CD4-positive, alpha-beta T cell treated with Interleukin-4 for 1 hour (primary cell): ENCODE measurements around the gene TNFRSF9.

Experiments
- DNase-seq, 2 donors: peaks; one replicate each; pipeline ENCODE4 v3.0.0-alpha.2; 2020 to 2022

TNFRSF9 gene

GRCh38 chr1:7915826-7916500 is 24.7 kb downstream of the TNFRSF9 start:
- peak; percentile 38 to 53 for DNase-seq

DNA sequence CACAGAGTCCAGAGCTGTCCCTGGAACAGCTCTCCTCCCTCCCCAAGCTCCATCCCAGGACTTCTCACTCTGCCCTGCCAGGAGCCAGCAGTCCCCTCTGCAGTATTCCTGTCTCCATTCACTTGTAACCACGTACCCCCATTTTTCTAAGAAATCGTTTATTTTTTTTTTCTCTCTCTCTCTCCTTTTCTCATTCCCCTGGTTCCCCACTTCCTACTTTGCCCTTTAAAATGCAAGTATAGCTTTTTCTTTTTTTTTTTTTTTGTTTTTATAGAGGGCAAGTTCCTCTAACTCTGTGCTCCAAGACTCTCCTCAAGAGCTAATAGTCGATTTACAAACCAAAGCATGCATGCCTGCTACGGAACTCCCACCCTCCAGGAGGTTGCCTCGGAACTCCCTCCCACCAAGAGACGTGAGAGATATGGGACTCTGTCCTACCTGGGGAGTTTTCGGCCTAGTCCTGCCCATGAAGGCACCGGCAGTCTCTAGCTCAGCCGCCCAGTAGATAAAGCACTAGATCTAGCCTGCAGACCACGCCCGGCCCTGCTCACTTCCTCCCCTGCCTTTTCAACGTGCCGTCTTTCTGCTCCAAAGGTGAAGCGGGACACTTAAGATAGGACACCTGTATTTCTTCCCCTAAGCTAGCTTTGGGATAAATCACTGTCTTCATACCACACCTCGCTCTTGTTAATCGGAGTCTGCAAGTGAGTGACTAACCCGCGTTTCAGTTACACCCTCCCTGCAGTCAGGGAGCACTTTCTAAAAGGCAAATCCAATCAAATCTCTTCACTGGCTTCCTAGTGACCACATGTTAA is 27.7 kb downstream of the TNFRSF9 start:
- no peak for DNase-seq

GRCh38 chr1:7912145-7912544 is 28.5 kb downstream of the TNFRSF9 start:
- DNase-seq: no peak

DNA sequence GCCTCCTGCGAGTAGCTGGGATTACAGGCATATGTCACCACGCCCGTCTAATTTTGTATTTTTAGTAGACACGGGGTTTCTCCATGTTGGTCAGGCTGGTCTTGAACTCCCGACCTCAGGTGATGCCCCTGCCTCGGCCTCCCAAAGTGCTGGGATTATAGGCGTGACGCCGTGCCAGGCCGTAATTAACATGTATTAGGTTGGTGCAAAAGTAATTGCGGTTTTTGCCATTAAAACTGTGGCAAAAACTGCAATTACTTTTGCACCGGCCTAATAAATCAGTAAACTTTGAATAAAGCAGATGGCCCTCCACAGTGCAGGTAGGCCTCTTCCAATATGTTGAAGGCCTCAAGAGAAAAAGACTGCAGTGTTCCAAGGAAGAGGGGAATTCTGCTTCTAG is 35.4 kb downstream of the TNFRSF9 start:
- DNase-seq: no peak

- DNase-seq: peak; percentile 57 to 74
These were observed 38.1 kb downstream of the TNFRSF9 start for GRCh38 chr1:7902478-7903085.

GRCh38 chr1:7899741-7900140 is 40.9 kb downstream of the TNFRSF9 start:
- no peak for DNase-seq

- DNase-seq: peak in 1 of 2 donors; percentile 8
These were observed 41.7 kb downstream of the TNFRSF9 start for GRCh38 chr1:7898962-7899361.

- DNase-seq: no peak
These were observed 43.6 kb downstream of the TNFRSF9 start for GRCh38 chr1:7896994-7897393.

DNA sequence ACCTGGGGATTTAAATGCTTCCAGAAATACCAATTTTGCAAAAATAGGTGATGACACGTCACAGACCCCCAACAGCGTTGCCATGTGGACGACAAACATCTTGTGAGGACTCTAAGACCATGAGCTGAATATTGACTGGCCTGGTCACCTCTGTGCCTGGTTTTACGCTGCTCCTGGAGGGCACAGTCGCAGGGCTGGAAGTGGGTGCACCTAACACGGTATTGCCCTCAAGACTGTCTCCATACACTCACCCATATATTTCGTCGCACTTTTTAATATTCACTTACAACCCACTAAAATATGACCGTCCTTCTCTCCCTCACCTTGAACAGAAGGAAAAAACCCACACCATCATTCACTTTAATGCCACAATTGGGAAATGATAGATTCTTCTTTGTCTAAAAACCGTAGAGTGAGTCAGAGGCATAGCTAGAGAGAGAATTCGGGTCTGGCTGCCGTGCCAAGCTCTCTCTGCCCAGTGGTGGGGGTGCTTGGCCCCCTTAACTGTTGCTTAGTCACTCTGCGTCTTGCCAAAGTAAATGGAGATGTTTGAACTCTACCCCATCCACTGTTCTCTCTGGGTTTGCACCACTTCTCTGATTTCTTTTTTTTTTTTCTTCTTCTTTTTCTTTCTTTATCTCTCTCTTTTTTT is 47.0 kb downstream of the TNFRSF9 start:
- no peak for DNase-seq

DNA sequence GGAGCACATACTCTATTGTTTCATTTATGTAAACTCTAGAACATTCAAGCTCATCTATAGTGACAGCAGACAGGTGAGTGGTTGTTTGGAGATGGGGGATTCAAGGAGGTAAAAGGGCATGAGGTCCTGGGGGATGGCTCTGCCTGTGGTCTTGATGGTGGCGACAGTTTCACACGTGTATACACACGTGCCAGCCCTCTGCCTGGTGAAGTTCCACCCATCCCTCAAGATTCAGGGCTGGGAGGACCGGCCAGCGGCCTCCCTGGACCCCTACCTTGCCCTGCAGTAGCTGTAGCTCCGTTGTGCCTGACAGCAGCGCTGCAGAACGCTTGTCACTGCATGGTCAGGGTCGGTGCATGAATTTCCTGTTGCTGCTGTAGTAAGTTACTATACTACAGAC is 48.8 kb downstream of the TNFRSF9 start:
- no peak for DNase-seq

GRCh38 chr1:7890853-7891252 is 49.8 kb downstream of the TNFRSF9 start:
- no peak for DNase-seq

- DNase-seq: no peak
These were observed 52.2 kb downstream of the TNFRSF9 start for GRCh38 chr1:7888248-7889081.

GRCh38 chr1:7886405-7886745 is 54.3 kb downstream of the TNFRSF9 start:
- DNase-seq: no peak

DNA sequence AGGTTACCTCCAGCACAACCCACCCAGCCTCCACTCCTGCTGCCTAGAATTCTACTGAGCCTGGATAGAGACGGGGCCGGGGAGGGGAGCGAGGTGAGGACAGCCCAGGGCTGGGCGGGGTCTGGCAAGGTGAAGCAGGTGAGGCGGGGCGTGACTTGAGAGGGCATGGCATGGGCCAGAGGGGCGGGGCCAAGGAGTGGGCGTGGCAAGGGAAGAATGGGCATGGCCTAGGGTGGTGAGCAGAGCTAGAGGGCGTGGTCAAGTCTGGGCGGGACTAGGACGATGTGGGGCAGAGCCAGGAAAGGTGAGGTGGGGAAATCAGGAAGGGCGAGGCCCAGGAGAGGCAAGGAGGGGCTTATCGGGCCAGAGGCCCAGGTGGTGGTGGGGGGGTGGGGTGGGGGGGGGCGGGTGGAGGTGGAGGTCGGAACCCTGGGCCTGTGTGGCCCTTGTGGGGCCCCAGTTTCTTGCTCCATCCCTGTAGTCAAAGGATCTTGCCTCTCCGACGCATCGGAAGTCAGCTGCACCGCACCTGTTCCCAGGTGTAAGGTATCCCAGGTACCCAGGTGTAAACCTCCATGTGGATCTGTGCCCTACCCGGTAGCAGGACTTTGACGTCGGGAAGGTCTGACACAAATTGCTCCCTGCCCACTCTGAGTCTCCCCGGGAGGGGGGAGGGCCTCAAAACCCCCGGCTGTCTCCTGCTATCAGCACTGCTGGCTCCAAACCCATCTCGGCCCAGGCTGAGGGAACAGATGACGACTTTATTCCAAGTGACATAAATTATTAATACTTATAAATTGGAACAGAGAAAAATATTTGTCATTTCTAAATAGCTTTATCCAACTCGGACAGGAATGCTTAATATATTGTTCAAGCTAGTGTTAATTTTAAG is 54.9 kb downstream of the TNFRSF9 start:
- DNase-seq: peak in 1 of 2 donors; percentile 14

GRCh38 chr1:7884757-7885156 is 55.9 kb downstream of the TNFRSF9 start:
- DNase-seq: no peak

DNA sequence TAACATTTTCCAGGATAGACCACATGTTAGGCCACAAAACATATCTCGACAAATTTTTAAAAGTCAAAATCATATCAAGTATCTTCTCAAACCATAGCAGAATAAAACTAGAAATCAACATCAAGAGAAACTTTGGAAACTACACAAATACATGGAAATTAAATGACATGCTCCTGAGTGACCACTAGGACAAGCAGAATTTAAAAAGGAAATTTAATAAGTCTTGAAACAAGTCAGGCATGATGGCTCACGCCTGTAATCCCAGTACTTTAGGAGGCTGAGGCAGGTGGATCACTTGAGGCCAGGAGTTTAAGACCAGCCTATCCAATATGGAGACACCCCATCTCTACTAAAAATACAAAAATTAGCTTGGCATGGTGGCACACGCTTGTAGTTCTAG is 61.4 kb downstream of the TNFRSF9 start:
- no peak for DNase-seq

- DNase-seq: no peak
These were observed 62.6 kb downstream of the TNFRSF9 start for GRCh38 chr1:7878027-7878426.

DNA sequence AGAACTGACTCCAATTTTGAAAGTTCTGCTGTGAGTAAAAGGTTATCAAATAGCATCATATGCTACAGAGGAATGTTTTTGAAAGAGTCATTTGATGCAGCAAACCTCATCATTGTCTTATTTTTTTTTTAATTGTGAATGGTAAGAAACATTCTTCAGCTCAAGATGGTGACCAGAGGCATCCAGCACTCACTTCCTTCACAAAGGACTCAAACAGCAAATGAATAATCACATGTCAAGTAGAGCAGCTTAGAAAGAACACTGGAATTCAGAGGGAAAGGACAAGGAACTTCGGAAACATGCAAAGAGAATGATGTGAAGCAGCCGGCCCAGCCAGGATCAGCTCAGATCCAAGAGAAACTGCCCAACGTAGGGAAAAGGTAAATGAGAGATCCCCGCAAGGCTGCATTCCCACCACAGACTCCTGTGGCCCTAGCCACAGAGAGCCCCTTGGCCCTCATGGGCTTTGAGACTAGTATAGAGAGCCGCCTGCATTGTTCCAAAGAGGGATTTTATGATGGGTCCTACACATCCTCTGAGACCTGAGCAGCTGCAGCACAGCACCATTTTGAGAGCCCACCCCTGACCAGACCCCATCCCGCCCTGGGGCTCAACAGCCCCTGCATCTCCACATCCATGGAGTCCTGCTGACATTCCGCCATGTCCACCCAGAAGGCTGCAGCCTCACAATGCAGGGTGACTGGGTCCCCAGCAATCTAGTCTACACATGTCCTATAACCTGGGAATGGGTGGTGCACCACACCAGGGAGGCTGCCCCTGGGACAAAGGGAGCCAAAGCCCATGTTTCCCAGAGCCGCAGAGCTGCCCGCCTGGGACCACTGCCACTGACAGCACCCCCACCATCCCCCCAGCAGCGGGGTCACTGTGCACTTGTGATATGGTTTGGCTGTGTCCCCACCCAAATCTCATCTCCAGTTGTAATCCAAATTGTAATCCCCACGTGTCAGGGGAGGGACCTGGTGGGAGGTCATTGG is 66.5 kb downstream of the TNFRSF9 start:
- DNase-seq: no peak

DNA sequence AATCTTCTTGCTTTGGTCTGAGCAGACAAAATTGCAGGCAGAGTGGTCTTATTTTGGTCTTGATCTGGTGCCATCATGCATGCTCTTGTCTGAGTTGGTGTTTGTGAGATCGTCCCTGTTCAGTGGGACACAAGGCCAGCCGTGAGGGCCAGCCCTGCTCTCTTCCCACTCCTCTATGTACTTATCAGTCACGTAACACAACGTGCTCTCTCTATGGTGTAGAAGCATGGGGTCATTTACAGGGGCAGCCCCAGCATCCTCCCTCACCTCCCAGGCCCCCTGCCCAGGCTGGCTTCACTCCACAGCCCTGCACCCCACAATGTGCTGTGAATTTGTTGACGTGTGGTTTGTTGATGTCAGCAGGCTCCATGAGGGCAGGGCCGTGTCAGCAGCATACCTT is 69.5 kb downstream of the TNFRSF9 start:
- DNase-seq: no peak
